Neural progenitor cell (in vitro differentiated cells): Measurements from ENCODE around the gene CTXN2. TPM values are rescaled to one million over a fixed set of nuclear protein-coding genes. Genes with fewer than 3 reads are reported as not detected.

ENCODE experiments used
- DNase-seq: peaks from one replicate; pipeline ENCODE4 v3.0.0-alpha.2; 2016; ENCODE audit warnings: low spot score
- H2AFZ ChIP-seq: fragments of 200-600 bp; sonication (generic); replicated peaks from 2 replicates; pipeline ENCODE4 v1.6.1; 2016; ENCODE audit warnings: antibody characterized with exemption
- H3F3A ChIP-seq: fragments of 200-600 bp; sonication (generic); 2 replicates; pipeline ENCODE4 v1.6.1; 2016; ENCODE audit warnings: antibody characterized with exemption, low read depth
- H3K27ac ChIP-seq: fragments of 200-600 bp; sonication (generic); 2 replicates; pipeline ENCODE4 v1.5.1; 2016; ENCODE audit warnings: mild to moderate bottlenecking
- H3K27me3 ChIP-seq: fragments of 200-600 bp; sonication (generic); 2 replicates; pipeline ENCODE4 v1.6.1; 2016; ENCODE audit warnings: mild to moderate bottlenecking, moderate library complexity
- H3K36me3 ChIP-seq: fragments of 200-600 bp; sonication (generic); 2 replicates; pipeline ENCODE4 v1.5.1; 2016
- H3K4me1 ChIP-seq: fragments of 200-600 bp; sonication (generic); 2 replicates; pipeline ENCODE4 v1.6.1; 2016; ENCODE audit warnings: mixed run types
- H3K4me2 ChIP-seq: fragments of 200-600 bp; sonication (generic); 2 replicates; pipeline ENCODE4 v1.6.1; 2016
- H3K4me3 ChIP-seq: fragments of 200-600 bp; sonication (generic); 2 replicates; pipeline ENCODE4 v1.5.1; 2016
- H3K79me2 ChIP-seq: fragments of 200-600 bp; sonication (generic); 2 replicates; pipeline ENCODE4 v1.6.1; 2016; ENCODE audit warnings: low read depth
- H3K9ac ChIP-seq: fragments of 200-600 bp; sonication (generic); 2 replicates; pipeline ENCODE4 v1.6.1; 2016
- H3K9me3 ChIP-seq: fragments of 200-600 bp; sonication (generic); 2 replicates; pipeline ENCODE4 v1.5.1; 2016; ENCODE audit warnings: low read depth
- H4K20me1 ChIP-seq: fragments of 200-600 bp; sonication (generic); 2 replicates; pipeline ENCODE4 v1.6.1; 2016; ENCODE audit warnings: low read depth
- H3K27ac Mint-ChIP-seq: 3 replicates; pipeline ENCODE4 v1.8.0; 2021; ENCODE audit warnings: mixed read lengths
- H3K27me3 Mint-ChIP-seq: 2 replicates; pipeline ENCODE4 v1.8.0; 2022; ENCODE audit warnings: low read depth, mild to moderate bottlenecking, inconsistent platforms, moderate library complexity, mixed read lengths; ENCODE audit not compliant: insufficient read depth
- H3K36me3 Mint-ChIP-seq: 3 replicates; pipeline ENCODE4 v1.8.0; 2021; ENCODE audit warnings: mixed read lengths
- H3K4me1 Mint-ChIP-seq: 3 replicates; pipeline ENCODE4 v1.8.0; 2021; ENCODE audit warnings: mixed read lengths
- H3K4me3 Mint-ChIP-seq: 3 replicates; pipeline ENCODE4 v1.8.0; 2021; ENCODE audit warnings: mild to moderate bottlenecking, moderate library complexity, mixed read lengths
- H3K9me3 Mint-ChIP-seq: 3 replicates; pipeline ENCODE4 v1.8.0; 2020; ENCODE audit warnings: mixed read lengths
- CTCF ChIP-seq: fragments of 200-600 bp; sonication (generic); IDR thresholded peaks from 2 replicates; pipeline ENCODE4 v1.5.1; 2017; ENCODE audit warnings: antibody characterized with exemption, mild to moderate bottlenecking
- EZH2 ChIP-seq: fragments of 200-600 bp; sonication (generic); IDR thresholded peaks from 2 replicates; pipeline ENCODE4 v1.6.1; 2017; ENCODE audit warnings: antibody characterized with exemption, mild to moderate bottlenecking, moderate library complexity
- EZH2phosphoT487 ChIP-seq: fragments of 200-600 bp; sonication (generic); IDR thresholded peaks from 2 replicates; pipeline ENCODE4 v1.6.1; 2017; ENCODE audit warnings: antibody characterized with exemption
- total RNA-seq: library from RNA; depleted of rRNA; stranded (reverse); fragments of >200 nt; gene quantifications from 2 replicates; pipeline ENCODE4 v1.2.3, GENCODE V29; 2015; ENCODE audit warnings: low replicate concordance

CTXN2 gene
- total RNA-seq, 1 donor from 2014 or later = 0.60 TPM

- Histone ChIP-seq H3K4me1 (no peaks in the 10 kb centered on the region), H3K27me3 (no peaks in the 10 kb centered on the region), H3K9me3 (no peaks in the 10 kb centered on the region), H3K27ac (no peak overlapping the region), H3K9ac (no peak overlapping the region), H3K4me3 (no peak overlapping the region), H3K79me2 (no peaks in the 10 kb centered on the region), H3F3A (no peaks in the 10 kb centered on the region), H3K4me2 (no peak overlapping the region), H3K36me3 (peaks cover 60% of the 10 kb centered on the region), H2AFZ (no peak overlapping the region), H4K20me1 (no peaks in the 10 kb centered on the region)
- Mint-ChIP-seq H3K9me3 (no peaks in the 10 kb centered on the region), H3K36me3 (peaks cover 43% of the 10 kb centered on the region), H3K27ac (no peak overlapping the region), H3K27me3 (no peaks in the 10 kb centered on the region), H3K4me1 (no peaks in the 10 kb centered on the region), H3K4me3 (no peak overlapping the region)
- TF ChIP-seq EZH2 (no peak), EZH2phosphoT487 (no peak), CTCF (no peak)
- no peak for DNase-seq
Observed at GRCh38 chr15:48153526-48153925, 37.9 kb upstream of the CTXN2 start.

- Histone ChIP-seq H3F3A (peaks cover 3% of the 10 kb centered on the region), H3K4me1 (peaks cover 17% of the 10 kb centered on the region), H3K27ac (no peak overlapping the region), H3K36me3 (peaks cover 34% of the 10 kb centered on the region), H3K27me3 (no peaks in the 10 kb centered on the region), H3K79me2 (peaks cover 88% of the 10 kb centered on the region), H4K20me1 (peaks cover 72% of the 10 kb centered on the region), H3K9me3 (no peaks in the 10 kb centered on the region), H3K4me2 (no peak overlapping the region), H2AFZ (no peak overlapping the region), H3K4me3 (no peak overlapping the region), H3K9ac (no peak overlapping the region)
- no peak overlapping the region for H3K4me3 Mint-ChIP-seq
- H3K27me3 Mint-ChIP-seq = no peaks in the 10 kb centered on the region
- H3K27ac Mint-ChIP-seq = no peak overlapping the region
- no peak for TF ChIP-seq EZH2
- no peaks in the 10 kb centered on the region for H3K4me1 Mint-ChIP-seq
- peaks cover 21% of the 10 kb centered on the region for H3K9me3 Mint-ChIP-seq
- H3K36me3 Mint-ChIP-seq = peaks cover 67% of the 10 kb centered on the region
- DNase-seq = no peak
Observed at GRCh38 chr15:48168616-48169015, 22.8 kb upstream of the CTXN2 start.

GRCh38 chr15:48170981-48171380, 20.5 kb upstream of the CTXN2 start:
- Mint-ChIP-seq H3K4me1 (peaks cover 2% of the 10 kb centered on the region), H3K36me3 (peaks cover 71% of the 10 kb centered on the region), H3K4me3 (no peak overlapping the region), H3K9me3 (peaks cover 37% of the 10 kb centered on the region), H3K27ac (no peak overlapping the region), H3K27me3 (no peaks in the 10 kb centered on the region)
- H3K79me2 ChIP-seq = peaks cover 100% of the 10 kb centered on the region
- H4K20me1 ChIP-seq = peaks cover 91% of the 10 kb centered on the region
- H3K27ac ChIP-seq = no peak overlapping the region
- TF ChIP-seq EZH2 (no peak), CTCF (no peak), EZH2phosphoT487 (peak; percentile 83)
- H3F3A ChIP-seq = no peaks in the 10 kb centered on the region
- H3K9me3 ChIP-seq = no peaks in the 10 kb centered on the region
- H3K4me2 ChIP-seq = no peak overlapping the region
- no peak overlapping the region for H3K9ac ChIP-seq
- H3K27me3 ChIP-seq = no peaks in the 10 kb centered on the region
- no peak overlapping the region for H3K4me3 ChIP-seq
- peaks cover 14% of the 10 kb centered on the region for H3K36me3 ChIP-seq
- peaks cover 24% of the 10 kb centered on the region for H3K4me1 ChIP-seq
- no peak overlapping the region for H2AFZ ChIP-seq
- peak; percentile 36 for DNase-seq

- no peak overlapping the region for H2AFZ ChIP-seq
- H3K36me3 ChIP-seq = no peaks in the 10 kb centered on the region
- Mint-ChIP-seq H3K27me3 (peaks cover 7% of the 10 kb centered on the region), H3K27ac (no peak overlapping the region), H3K4me1 (peaks cover 23% of the 10 kb centered on the region), H3K9me3 (peaks cover 37% of the 10 kb centered on the region), H3K36me3 (peaks cover 55% of the 10 kb centered on the region), H3K4me3 (no peak overlapping the region)
- no peaks in the 10 kb centered on the region for H3K27me3 ChIP-seq
- peaks cover 17% of the 10 kb centered on the region for H3F3A ChIP-seq
- peaks cover 40% of the 10 kb centered on the region for H3K4me1 ChIP-seq
- H3K79me2 ChIP-seq = peaks cover 80% of the 10 kb centered on the region
- no peak overlapping the region for H3K9ac ChIP-seq
- peaks cover 71% of the 10 kb centered on the region for H4K20me1 ChIP-seq
- no peak overlapping the region for H3K4me3 ChIP-seq
- H3K27ac ChIP-seq = no peak overlapping the region
- TF ChIP-seq EZH2phosphoT487 = no peak
- TF ChIP-seq EZH2 = no peak
- no peak for TF ChIP-seq CTCF
- no peaks in the 10 kb centered on the region for H3K9me3 ChIP-seq
- DNase-seq = no peak
- peak overlapping the region; percentile 82 for H3K4me2 ChIP-seq
Observed at GRCh38 chr15:48175126-48175525, 16.3 kb upstream of the CTXN2 start.
